SW 1271 (cell line): ENCODE results near the gene OARD1.
"Not testable (repeated sequence)": the region's sequence is repeated elsewhere in the genome, so short reads cannot be mapped to it uniquely, and the experiment has no call there.

ENCODE experiments used
- DNase-seq, 2 experiments: peaks; one replicate each; lab custom pipeline; 2025; lab: John Stamatoyannopoulos, UW

Gene OARD1, protein sequence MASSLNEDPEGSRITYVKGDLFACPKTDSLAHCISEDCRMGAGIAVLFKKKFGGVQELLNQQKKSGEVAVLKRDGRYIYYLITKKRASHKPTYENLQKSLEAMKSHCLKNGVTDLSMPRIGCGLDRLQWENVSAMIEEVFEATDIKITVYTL

DNA sequence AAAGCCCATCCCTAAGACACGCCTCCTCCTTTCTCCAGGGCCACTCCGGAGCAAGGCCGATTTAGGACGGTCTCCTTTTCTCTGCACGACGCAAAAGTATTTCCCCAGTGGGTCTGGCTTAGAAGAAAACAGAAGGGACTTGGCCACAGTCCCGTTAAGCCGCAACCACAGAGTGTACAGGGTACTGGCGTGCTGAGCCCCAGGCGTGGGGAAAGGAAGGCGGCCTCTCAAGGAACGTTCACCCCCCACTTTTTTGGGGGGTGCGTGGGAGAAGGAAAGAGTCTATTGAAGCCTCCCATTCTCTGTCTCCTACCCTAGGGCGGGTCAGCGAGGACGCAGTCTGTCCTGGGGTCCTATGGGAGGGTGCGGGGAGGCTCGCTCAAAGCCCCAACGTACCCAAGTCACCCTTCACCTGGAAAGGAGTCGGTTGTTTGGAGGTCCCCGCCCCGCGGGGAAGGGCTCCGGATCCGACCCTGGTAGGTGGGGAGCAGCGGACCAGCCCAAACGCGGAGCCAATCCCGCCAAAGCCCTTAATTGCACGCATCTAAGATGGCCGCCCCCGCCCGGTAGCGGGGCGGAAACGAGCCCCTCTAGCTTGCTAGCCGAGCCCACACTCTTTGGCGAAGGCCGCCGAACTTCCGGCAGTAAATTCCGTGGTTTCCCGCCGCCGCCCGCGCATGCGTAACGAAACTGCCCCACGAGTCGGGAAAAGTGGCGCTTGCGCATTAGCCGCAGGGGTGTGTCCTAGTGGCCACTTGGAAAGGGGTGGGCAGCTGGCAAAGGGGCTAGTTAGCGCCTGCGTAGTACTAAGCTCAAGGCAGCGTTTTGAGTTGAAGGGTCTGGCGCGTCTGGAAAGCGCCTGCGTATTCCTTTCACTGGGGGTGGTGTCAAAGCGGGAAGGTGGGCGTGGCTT lies at the start of gene OARD1:
OARD1 (minus strand) TSS at position 434 of the 913 bp plus-strand sequence. CDS start 722 bp downstream, outside the sequence.
- peak; percentile 100 for DNase-seq

- no peak for DNase-seq
Measured at GRCh38 chr6:41120058-41120457, 47.9 kb upstream of the OARD1 start.

DNA sequence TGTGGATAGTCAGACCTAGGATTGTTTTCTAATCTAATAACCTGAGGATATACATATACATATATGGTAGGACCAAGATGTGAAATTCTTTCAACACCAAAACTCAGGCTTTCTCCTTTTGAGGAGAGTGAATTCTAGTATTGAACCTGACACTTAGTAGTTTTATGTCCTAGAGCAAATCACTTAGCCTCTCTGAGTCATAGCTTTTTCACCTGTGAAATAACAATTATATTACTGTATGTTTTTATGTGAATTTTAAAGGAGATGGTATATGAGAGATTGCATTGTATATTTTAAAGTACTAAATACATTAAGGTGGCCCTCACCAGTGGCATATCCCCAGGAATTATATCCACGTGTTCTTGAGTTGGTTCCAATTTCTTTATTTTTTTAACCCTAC lies 47.4 kb upstream of the OARD1 start:
- no peak for DNase-seq

DNA sequence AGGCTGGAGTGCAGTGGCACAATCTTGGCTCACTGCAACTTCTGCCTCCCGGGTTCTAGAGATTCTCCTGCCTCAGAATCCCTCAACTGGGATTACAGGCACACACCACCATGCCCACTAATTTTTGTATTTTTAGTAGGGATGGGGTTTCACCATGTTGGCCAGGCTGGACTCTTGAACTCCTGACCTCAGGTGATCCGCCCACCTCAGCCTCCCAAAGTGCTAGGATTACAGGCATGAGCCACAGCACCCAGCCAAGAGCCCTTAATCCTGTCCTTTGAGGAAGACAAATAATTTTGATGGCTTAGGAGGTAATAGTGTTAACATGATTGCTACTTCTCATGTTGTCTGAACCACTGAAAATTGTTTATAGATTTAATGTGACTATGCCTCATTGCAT lies 42.9 kb upstream of the OARD1 start:
- DNase-seq, result not testable (repeated sequence)

GRCh38 chr6:41111017-41111416 lies 38.9 kb upstream of the OARD1 start:
- DNase-seq, result no peak

DNA sequence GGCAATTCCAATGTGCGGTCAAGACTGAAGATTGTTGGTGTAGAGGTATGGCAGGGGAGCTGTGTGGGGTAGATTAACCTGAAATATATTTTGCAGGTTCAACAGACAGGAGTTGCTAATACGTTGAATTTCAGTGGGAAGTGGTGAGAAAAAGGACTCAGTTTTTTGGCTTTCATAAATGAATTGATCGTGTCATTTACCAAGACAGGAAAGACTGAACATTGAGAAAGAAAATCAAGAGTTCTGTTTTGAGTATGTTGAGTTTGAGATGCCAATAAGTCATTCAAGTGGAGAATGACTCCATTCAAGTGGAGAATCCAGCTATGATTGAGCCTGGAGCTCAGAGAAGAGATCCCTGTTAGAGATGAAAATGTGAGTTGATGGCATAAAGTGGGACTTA lies 31.7 kb upstream of the OARD1 start:
- no peak for DNase-seq

- no peak for DNase-seq
Measured at GRCh38 chr6:41100871-41101287, 28.7 kb upstream of the OARD1 start.

GRCh38 chr6:41098366-41098765 lies 26.2 kb upstream of the OARD1 start:
- DNase-seq, result no peak

GRCh38 chr6:41097467-41098090 lies 25.4 kb upstream of the OARD1 start:
- no peak for DNase-seq

GRCh38 chr6:41093729-41094128 lies 21.6 kb upstream of the OARD1 start:
- DNase-seq, result no peak

DNA sequence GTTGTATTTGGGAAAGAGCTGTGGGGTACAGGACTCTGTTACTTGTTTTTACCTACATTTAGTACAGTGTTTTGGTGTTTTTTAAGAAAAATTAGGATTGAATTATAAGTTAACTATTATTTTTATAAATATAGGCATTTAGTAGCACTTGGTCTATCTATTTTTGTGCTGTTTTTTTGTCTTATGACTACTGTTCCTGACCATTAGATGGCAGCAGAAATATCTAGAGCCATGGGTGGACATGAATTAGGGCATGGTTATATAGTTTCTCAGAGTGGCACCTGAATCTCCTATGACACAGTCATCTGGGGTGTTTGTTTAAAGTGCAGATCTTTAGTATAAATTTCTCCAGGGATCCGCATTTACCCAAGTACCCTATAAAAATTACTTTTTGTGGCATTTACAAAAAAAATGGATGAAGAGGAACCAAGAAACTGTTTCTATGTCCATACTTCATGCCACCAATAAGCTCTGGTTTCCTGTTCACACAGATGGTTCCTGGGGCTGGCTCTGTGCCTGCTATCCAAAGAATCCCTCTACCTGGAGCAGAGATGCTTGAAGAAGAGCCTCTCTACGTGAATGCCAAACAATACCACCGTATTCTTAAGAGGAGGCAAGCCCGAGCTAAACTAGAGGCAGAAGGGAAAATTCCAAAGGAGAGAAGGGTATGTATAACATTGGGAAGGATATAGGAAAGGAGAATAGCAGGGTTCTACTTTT lies 20.4 kb upstream of the OARD1 start:
- DNase-seq, result peak in 1 of 2 experiments; percentile 31

DNA sequence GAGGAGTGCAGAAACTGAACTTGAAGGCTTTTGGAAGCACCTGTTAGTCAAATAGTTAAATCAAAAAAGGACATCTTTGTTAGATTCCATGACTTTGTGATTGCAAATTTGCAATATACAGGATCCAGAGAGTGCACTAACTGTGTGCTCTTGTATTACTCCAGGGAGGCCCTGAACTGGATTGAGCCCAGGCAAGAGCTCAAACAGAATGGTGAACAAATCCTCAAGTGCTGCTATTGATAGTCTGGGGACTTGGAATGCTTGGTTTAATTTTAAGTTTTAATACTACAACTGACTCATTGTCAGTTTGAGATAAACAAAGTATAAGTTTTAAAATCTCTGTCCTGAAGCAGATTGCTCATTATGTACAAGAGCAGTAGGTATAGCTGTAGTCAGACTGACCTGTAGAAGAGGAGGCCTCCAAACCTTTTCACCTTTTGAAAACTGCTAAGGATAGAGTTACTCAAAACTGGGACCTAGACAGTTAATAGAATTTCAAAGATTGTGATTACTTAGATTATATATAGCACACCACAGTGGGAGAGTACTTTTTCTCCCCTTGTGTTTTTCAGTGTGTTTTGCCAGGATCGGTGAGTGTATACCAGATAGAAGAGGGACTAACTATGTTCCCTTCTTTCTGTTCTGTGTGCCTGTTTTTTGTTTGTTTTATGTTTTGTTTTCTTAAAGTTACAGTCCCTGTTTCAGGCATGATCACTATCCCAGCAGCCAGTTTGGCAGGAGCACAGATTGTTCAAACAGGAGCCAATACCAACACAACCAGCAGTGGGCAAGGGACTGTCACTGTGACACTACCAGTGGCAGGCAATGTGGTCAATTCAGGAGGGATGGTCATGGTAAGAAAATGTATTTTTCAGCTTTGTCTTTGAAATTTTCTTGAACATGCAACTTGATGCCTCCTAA lies 18.9 kb upstream of the OARD1 start:
- no peak for DNase-seq

DNA sequence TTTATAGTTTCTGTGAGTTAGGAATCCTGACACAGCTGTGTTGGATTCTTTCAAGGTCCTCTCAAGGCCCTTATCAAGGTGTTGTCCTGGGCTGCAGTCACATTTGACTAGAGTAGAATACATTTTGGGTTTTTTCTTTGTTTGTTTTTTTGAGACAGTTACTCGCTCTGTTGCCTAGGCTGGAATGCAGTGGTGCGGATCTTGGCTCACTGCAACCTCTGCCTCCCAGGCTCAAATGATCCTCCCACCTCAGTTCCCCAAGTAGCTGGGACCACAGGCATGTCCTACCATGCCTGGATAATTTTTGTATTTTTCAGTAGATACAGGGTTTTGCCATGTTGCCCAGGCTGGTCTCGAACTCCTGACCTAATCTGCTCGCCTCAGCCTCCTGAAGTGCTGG lies 16.3 kb upstream of the OARD1 start:
- no peak for DNase-seq

- no peak for DNase-seq
Measured at GRCh38 chr6:41085182-41085581, 13.0 kb upstream of the OARD1 start.

DNA sequence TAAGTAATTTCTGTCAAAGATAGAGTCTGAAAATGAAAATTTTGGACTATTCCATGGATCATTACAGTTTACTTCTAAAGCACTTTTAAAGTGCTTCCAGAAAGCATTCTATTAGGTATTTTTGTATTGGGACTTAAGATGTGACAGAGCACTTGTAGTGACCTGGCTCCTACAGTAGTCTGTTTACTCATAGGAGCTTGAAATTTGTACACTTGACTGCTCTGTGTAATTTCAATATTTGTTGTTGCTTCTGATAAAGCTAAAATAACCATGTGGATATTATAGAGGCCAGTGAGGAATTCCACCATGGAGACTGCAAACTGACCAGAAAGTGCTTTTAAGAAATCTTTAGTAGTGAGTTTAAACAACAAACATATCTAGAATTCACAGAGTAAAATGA lies 10.9 kb upstream of the OARD1 start:
- DNase-seq, result no peak

- DNase-seq, result no peak
Measured at GRCh38 chr6:41080621-41081020, 8.5 kb upstream of the OARD1 start.

DNA sequence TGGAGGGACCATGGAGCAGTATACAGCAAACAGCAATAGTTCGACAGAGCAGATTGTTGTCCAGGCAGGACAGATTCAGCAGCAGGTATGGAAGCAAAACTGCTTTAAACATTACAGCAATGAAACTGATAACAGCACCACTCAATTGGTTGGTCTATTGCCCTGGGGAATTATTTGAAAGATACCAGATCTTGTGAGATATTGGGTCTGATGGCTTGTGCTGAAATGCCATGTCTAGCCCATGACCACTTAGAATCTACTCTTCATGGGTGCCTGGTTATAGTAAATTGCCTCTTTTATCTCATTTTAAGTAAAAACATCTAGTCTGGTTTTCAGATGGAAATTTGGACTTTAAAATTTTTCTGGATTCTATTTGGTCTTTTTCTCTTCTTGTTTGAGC lies 6.9 kb upstream of the OARD1 start:
- no peak for DNase-seq

- DNase-seq, result no peak
Measured at GRCh38 chr6:41078101-41078500, 5.9 kb upstream of the OARD1 start.

GRCh38 chr6:41077536-41077935 lies 5.4 kb upstream of the OARD1 start:
- DNase-seq, result no peak

- no peak for DNase-seq
Measured at GRCh38 chr6:41075651-41076626, 3.8 kb upstream of the OARD1 start.
